ENCODE data around the gene GNG12. TPM values are rescaled to one million over a fixed set of nuclear protein-coding genes. Genes with fewer than 3 reads are reported as not detected.

Gene GNG12
- polyA plus RNA-seq, 3 donors: 0.03 TPM; not detected in 2

DNA sequence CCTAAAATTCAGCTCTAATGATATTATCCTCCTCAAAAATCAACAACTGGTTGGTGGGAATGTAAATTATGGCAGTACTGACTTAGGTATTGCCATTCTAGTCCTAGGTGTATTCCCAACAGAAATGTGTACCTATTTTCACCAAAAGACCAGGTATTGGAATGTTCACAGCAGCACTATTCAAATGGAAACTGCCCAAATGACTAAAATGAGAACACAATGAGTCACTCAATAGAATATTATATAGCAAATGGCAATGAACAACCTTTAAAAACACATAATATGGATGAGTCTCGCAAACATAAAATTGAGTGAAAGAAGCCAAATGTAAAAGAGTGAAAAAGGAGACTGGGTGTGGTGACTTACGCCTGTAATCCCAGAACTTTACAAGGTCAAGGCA lies 103.4 kb downstream of the GNG12 start:
- intact Hi-C loops (cut with micrococcal nuclease): no loop called here
- no peak for DNase-seq
- Histone ChIP-seq H4K20me1 (ENCODE audit: insufficient read depth, low read length) (no peaks in the 10 kb centered on the region), H3K79me2 (ENCODE audit: insufficient read depth, low read length) (no peaks in the 10 kb centered on the region), H3K9me3 (replicated peaks in 1 of 2; ENCODE audit: control insufficient read depth in 1 of 2, insufficient read depth in 1 of 2, low read length in 2 of 2) (no peaks in the 10 kb centered on the region), H3K4me1 (ENCODE audit: control insufficient read depth in 1 of 2, insufficient read depth in 2 of 2, low read length in 2 of 2) (peaks cover 7 to 12% of the 10 kb centered on the region in 2 donors), H3K4me3 (replicated peaks in 1 of 3; ENCODE audit: low read depth in 2 of 3, low read length in 3 of 3) (no peak overlapping the region), H3K9ac (ENCODE audit: insufficient read depth, low read length, poor library complexity, severe bottlenecking) (no peak overlapping the region), H3K27ac (ENCODE audit: low read depth in 1 of 2, low read length in 2 of 2) (no peak overlapping the region), H3K36me3 (replicated peaks in 1 of 2; ENCODE audit: control insufficient read depth in 1 of 2, insufficient read depth in 2 of 2, low read length in 2 of 2) (no peaks in the 10 kb centered on the region), H3K4me2 (replicated peaks; ENCODE audit: extremely low read depth, low read length, poor library complexity, severe bottlenecking) (no peak overlapping the region), H3K27me3 (ENCODE audit: control insufficient read depth in 2 of 2, insufficient read depth in 2 of 2, low read length in 2 of 2) (no peaks in the 10 kb centered on the region), H2AFZ (ENCODE audit: insufficient read depth, low read depth, low read length, poor library complexity, severe bottlenecking) (no peak overlapping the region)
- Mint-ChIP-seq H3K4me1 (peaks cover 26% of the 10 kb centered on the region), H3K27me3 (ENCODE audit: low read depth in 3 of 3) (peaks cover 0 to 1% (median 0%) of the 10 kb centered on the region in 3 donors), H3K4me3 (no peak overlapping the region), H3K36me3 (no peaks in the 10 kb centered on the region), H3K27ac (no peak overlapping the region), H3K9me3 (no peaks in the 10 kb centered on the region)
- TF ChIP-seq, protein P1, sequence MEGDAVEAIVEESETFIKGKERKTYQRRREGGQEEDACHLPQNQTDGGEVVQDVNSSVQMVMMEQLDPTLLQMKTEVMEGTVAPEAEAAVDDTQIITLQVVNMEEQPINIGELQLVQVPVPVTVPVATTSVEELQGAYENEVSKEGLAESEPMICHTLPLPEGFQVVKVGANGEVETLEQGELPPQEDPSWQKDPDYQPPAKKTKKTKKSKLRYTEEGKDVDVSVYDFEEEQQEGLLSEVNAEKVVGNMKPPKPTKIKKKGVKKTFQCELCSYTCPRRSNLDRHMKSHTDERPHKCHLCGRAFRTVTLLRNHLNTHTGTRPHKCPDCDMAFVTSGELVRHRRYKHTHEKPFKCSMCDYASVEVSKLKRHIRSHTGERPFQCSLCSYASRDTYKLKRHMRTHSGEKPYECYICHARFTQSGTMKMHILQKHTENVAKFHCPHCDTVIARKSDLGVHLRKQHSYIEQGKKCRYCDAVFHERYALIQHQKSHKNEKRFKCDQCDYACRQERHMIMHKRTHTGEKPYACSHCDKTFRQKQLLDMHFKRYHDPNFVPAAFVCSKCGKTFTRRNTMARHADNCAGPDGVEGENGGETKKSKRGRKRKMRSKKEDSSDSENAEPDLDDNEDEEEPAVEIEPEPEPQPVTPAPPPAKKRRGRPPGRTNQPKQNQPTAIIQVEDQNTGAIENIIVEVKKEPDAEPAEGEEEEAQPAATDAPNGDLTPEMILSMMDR (IDR thresholded peaks at IDR 0.05): no peak
- WGBS (ENCODE audit: insufficient coverage): no CpG with 5 or more reads among the region's 2 CpGs

DNA sequence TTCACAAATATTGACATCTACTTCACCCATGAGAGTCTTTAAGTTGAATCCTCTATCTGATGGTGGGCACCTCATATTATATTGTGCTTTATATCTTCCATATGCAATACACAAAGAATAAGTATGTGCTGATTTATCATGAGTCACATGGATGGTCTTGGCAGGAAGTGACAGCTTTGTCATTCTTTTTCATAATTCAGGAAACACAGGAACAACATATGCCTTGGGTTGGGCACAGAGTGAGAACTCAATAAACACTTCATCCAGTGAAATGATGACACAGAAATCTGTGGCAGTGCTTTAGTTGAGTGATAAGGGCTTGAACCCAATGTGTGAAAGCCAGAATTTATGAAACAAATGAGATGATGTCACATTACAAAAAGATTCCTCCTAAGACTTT lies 107.0 kb downstream of the GNG12 start:
- H3K27me3 ChIP-seq (ENCODE audit: control insufficient read depth in 2 of 2, insufficient read depth in 2 of 2, low read length in 2 of 2): no peaks in the 10 kb centered on the region
- H3K4me3 ChIP-seq (replicated peaks in 1 of 3; ENCODE audit: low read depth in 2 of 3, low read length in 3 of 3): no peak overlapping the region
- Mint-ChIP-seq H3K4me1 (peaks cover 4% of the 10 kb centered on the region), H3K9me3 (no peaks in the 10 kb centered on the region), H3K4me3 (no peak overlapping the region), H3K27me3 (ENCODE audit: low read depth in 3 of 3) (no peaks in the 10 kb centered on the region), H3K27ac (no peak overlapping the region), H3K36me3 (no peaks in the 10 kb centered on the region)
- no peaks in the 10 kb centered on the region for H3K79me2 ChIP-seq (ENCODE audit: insufficient read depth, low read length)
- H4K20me1 ChIP-seq (ENCODE audit: insufficient read depth, low read length): no peaks in the 10 kb centered on the region
- no peak overlapping the region for H2AFZ ChIP-seq (ENCODE audit: insufficient read depth, low read depth, low read length, poor library complexity, severe bottlenecking)
- H3K9ac ChIP-seq (ENCODE audit: insufficient read depth, low read length, poor library complexity, severe bottlenecking): no peak overlapping the region
- no peaks in the 10 kb centered on the region for H3K36me3 ChIP-seq (replicated peaks in 1 of 2; ENCODE audit: control insufficient read depth in 1 of 2, insufficient read depth in 2 of 2, low read length in 2 of 2)
- H3K4me1 ChIP-seq (ENCODE audit: control insufficient read depth in 1 of 2, insufficient read depth in 2 of 2, low read length in 2 of 2): peaks cover 3 to 5% of the 10 kb centered on the region in 2 donors
- no peak overlapping the region for H3K4me2 ChIP-seq (replicated peaks; ENCODE audit: extremely low read depth, low read length, poor library complexity, severe bottlenecking)
- TF ChIP-seq, protein P1 (IDR thresholded peaks at IDR 0.05): no peak
- no peaks in the 10 kb centered on the region for H3K9me3 ChIP-seq (replicated peaks in 1 of 2; ENCODE audit: control insufficient read depth in 1 of 2, insufficient read depth in 1 of 2, low read length in 2 of 2)
- intact Hi-C loops (cut with micrococcal nuclease): no loop called here
- DNase-seq: peak; percentile 9 to 67 (median 22)
- H3K27ac ChIP-seq (ENCODE audit: low read depth in 1 of 2, low read length in 2 of 2): no peak overlapping the region

All from CD14-positive monocyte (primary cell).